ENCODE data around the gene RABGAP1L.

RABGAP1L gene

DNA sequence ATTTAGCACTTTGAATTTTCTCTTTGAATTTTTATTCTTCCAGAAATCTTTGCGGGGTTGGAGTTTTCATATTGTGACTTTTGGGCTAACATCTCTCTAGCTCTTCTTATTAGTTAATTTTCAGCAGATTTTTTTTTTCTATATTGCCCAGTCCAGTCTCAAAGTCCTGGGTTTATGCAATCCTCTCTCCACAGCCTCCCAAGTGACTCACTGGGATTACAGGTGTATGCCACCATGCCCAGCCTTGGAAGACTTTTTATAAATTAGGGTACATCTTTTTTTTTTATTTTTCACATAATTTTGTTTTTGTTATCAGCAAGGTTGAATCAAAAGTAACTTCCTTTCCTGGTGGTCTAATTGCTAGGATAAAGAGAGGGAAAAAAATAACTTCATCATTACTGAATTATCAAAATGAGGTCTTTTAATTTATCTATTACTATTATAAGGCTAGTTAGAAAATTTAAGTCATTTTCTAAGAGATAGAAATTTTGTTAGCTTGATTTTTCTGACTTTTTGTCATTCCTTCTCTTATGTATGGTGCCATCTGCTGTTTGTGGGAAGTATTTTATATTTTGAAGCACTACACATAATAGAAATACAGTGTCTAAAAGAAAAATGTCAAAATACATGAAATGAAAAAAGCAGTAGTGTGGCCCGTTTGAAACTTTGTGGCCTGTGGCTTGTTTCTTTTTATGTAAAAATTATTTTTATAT lies 567.0 kb downstream of the RABGAP1L start:
- TF ChIP-seq, protein P1, sequence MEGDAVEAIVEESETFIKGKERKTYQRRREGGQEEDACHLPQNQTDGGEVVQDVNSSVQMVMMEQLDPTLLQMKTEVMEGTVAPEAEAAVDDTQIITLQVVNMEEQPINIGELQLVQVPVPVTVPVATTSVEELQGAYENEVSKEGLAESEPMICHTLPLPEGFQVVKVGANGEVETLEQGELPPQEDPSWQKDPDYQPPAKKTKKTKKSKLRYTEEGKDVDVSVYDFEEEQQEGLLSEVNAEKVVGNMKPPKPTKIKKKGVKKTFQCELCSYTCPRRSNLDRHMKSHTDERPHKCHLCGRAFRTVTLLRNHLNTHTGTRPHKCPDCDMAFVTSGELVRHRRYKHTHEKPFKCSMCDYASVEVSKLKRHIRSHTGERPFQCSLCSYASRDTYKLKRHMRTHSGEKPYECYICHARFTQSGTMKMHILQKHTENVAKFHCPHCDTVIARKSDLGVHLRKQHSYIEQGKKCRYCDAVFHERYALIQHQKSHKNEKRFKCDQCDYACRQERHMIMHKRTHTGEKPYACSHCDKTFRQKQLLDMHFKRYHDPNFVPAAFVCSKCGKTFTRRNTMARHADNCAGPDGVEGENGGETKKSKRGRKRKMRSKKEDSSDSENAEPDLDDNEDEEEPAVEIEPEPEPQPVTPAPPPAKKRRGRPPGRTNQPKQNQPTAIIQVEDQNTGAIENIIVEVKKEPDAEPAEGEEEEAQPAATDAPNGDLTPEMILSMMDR (IDR thresholded peaks at IDR 0.05; ENCODE audit: insufficient read depth, missing control alignments): peak; percentile 81
- DNase-seq (ENCODE audit: insufficient read length, low spot score) (no peak), FAIRE-seq (peak; percentile 77)

DNA sequence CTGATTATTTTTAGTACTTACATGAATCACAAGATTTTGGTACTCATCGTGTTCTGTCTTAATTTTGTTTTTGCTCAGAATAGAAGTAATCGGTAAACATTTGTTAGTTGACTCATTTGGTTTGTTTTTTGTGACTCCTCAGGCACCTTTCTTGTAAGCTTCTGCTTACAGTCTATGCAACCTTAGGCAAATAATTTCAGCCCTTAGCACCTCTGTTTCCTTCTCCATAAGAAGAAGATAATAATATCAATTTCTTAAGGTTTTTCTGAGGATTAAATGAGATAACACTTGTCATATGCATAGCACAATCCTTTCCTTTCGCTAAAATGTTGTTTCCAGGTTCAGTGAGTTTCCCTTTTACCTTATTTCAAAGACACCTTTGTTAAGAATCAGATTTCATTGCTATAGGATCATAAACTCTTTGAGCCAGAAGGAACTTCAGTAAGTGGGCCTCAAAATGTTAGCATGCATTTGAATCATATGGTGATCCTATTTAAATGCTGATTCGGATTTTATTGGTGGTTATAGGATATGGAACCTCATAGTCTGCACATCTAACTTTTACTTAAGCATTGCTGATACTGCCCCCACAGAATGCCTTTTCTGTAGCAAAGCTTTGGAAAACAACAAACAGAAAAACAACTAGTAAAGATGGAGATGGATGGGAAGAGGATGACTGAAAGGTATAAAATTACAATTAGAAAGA lies 567.7 kb downstream of the RABGAP1L start:
- FAIRE-seq (peak; percentile 80), DNase-seq (ENCODE audit: insufficient read length, low spot score) (no peak)
- TF ChIP-seq, protein P1 (IDR thresholded peaks at IDR 0.05; ENCODE audit: insufficient read depth, missing control alignments): no peak

DNA sequence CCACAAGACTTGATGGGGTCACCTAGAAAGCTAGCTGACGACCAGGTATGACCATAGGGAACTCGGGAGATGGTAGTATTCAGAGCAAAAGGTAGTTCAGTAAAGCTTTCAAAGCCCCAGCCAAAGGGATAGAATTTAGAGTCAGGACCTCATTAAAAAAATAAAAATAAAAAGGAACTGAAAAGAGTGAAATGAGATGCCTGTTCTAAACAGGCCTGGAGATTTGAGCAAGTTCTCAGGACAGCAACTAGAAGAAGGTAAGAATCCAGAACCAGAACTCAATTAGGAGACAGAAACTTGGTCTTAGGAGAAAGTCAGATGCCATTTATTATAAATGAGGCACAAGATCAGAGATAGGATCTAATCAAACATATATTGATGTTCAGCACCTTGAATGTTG lies 575.0 kb downstream of the RABGAP1L start:
- TF ChIP-seq, protein P1 (IDR thresholded peaks at IDR 0.05; ENCODE audit: insufficient read depth, missing control alignments): no peak
- FAIRE-seq: no peak
- no peak for DNase-seq (ENCODE audit: insufficient read length, low spot score)

DNA sequence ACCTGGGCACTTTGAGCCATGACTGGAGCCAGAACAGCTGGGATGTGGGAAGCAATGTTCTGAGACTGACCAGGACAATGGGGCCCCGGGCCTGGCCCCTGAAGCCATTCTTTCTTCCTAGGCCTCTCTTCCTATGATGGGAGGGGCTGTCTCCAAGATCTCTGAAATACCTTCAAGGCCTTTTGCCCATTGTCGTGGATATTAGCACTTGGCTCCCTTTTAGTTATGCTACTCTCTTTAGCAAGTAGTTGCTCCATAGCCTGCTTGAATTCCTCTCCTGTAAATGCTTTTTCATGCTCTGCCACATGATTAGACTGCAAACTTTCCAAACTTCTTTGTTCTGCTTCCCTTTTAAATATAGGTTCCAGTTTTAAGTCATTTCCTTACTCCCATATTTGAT lies 577.5 kb downstream of the RABGAP1L start:
- DNase-seq (ENCODE audit: insufficient read length, low spot score): no peak
- FAIRE-seq: no peak
- TF ChIP-seq, protein P1 (IDR thresholded peaks at IDR 0.05; ENCODE audit: insufficient read depth, missing control alignments): no peak

DNA sequence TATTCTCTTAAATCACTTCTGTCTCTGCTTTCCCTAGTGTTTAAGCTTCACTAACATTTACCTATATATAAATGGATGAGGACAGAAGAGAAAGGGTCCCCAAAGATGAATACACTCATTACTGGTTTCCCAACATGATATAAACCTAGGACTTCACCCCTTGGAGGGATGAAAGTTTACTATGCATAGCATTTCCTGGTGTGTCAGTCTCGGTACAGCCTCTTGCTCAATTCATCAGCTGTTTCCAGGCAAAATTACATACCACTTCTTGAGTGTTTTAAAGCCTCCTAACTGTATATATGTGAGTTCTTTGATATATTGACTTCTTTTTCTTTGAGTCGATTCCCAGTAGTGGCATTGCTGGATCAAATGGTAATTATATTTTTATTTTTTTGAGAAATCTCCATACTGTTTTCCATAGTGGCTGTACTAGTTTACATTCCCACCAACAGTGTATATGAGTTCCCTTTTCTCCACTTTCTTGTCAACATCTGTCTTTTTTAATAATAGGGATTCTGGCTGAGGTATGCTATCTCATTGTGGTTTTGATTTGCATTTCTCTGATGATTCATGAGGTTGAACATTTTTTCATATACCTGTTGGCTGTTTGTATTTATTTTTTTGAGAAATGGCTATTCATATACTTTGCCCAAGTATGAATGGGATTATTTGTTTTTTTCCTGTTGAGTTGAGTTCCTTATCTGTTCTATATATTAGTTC lies 581.1 kb downstream of the RABGAP1L start:
- FAIRE-seq: no peak
- TF ChIP-seq, protein P1 (IDR thresholded peaks at IDR 0.05; ENCODE audit: insufficient read depth, missing control alignments): no peak
- DNase-seq (ENCODE audit: insufficient read length, low spot score): no peak

DNA sequence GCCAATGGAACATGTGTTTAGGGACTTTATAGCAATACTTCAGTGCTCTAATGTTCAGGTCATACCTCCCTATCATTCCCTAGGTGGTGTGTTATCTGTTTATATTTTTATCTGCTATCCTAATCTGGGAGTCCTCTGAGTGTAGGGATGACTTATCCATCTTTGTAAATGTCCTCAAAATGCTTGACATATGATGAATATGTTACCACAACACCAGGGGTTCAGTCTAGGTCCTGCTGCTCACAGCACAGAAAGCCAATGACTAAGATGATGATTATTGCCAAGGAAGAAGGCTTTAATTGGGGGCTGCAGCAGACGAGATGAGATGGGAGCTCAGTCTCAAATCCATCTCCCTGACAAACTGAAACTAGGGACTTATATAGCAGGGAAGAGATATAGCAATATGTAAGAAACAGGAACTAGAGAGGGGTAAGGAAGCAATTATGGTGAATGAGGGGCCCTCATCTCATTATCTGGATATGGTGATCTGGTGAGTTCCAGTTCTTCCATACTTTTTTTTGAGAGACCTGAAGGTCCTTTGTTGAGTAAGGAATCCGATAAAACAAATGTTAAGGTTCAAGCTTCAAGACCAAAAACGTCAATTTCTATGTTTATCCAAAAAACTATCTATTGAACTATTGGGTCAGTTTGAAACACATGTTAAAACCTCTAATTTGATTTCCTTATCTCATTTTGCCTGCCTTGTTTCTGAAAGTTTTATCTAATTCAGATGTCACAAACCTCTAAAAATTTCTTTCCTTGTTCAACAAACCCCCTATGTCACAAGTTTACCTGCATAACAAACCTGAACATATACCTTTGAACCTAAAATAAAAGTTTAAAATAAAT lies 583.7 kb downstream of the RABGAP1L start:
- DNase-seq (ENCODE audit: insufficient read length, low spot score) (no peak), FAIRE-seq (peak; percentile 84)
- TF ChIP-seq, protein P1 (IDR thresholded peaks at IDR 0.05; ENCODE audit: insufficient read depth, missing control alignments): no peak
